Stimulated activated CD4-positive, alpha-beta T cell treated with anti-CD3 and anti-CD28 coated beads, Interleukin-12 subunit alpha, Interleukin-12 subunit beta, amount 100 ng/mL, for 4 hours (primary cell): ENCODE measurements around the gene MFSD11.
"Not testable (repeated sequence)": the region's sequence is repeated elsewhere in the genome, so short reads cannot be mapped to it uniquely, and the experiment has no call there.

ENCODE experiments used
- DNase-seq: peaks from one replicate; pipeline ENCODE4 v3.0.0-alpha.2; 2020

The MFSD11 gene

GRCh38 chr17:76808326-76808725, 70.4 kb downstream of the MFSD11 start:
- DNase-seq = no peak

DNA sequence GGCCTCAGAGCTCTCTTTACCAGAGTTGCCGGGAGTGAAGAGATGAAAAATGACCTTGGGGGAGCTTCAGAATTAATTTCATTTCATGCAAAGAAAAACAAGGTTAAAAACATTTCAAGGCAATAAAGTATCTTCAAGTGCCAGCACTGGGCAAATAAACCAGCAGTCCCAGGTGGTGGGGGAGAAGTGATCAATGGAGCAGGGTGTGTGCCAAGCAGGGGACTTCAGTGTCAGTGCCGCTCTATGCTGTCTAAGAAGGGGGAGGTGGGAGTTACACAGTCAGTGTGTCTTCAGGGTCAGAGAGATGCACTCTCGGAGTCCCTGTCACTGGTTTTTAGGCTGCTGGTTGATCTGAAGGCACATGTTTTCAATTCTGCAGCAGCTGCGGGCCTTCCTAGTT, 73.0 kb downstream of the MFSD11 start:
- no peak for DNase-seq

- no peak for DNase-seq
Measured at GRCh38 chr17:76811834-76812233, 73.9 kb downstream of the MFSD11 start.

DNA sequence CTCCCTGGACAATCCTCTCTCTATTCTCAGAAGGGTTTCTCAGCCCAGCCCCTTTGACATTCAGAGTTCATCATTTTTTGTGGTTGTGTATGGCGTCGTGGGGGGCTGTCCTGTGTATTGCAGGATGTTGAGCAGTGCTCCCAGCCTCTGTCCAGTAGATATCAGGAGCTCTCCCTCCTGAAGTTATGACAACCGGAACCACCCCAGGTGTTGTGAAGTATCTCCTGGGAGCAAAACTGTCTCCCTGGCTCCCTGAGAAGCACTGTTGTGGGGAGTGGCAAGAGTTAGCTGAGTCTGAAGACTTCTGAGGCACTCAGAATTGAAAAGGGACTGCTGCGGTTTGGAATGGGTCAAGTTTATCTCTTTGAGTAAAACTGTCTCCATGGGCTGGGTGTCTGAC, 74.3 kb downstream of the MFSD11 start:
- no peak for DNase-seq

GRCh38 chr17:76812968-76813367, 75.0 kb downstream of the MFSD11 start:
- DNase-seq = no peak

- not testable (repeated sequence) for DNase-seq
Measured at GRCh38 chr17:76815907-76816589, 78.1 kb downstream of the MFSD11 start.

- DNase-seq = peak; percentile 34
Measured at GRCh38 chr17:76816590-76817135, 78.7 kb downstream of the MFSD11 start.

- DNase-seq = no peak
Measured at GRCh38 chr17:76820039-76820438, 82.1 kb downstream of the MFSD11 start.

DNA sequence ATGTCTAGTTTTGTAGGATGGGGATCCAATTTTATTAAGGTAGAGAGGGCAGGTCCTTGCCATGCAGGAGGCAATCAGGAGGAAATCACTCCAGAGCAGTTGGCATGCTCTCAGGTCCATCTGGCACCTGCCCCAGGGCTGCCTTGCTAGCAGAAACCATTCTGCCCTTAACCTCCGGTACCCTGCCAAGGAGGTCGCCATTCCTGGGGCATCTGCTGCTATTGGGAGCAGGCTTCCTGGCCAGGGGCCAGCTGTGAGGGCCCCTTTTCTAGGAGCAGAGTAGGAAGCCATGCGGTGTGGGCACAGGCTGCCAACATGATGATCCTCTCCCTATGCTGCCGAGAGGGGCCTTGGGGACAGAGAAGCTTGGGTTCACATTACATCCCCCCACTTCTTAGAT, 82.6 kb downstream of the MFSD11 start:
- no peak for DNase-seq

DNA sequence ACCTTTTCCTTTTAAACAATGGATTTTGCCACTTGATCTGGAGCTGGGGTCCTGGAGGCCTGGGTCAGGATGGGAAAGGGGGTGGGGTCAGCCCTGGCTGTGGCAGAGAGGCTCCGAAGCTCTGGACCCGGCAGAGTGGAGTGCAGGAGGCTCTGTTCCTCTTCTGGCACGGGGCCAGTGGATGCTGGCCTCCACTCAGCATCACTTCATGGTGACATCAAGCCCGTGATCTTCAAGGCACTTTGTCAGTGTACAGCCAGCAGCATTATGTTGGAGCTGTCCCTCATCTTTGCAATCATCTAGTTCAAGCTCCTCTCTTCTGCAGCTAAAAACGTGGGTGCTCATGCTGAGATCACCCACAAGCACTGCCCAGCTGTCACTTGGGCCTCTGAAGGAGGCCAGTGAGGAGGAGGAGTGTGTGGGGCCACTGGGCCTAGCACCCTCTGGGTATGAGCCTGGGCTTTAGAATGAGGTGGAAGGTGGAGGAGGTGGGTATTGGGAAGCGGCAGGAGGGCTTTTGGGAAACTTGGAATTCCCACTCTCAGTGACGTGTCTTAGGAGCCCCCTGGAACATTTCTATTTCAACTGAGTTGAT, 84.4 kb downstream of the MFSD11 start:
- no peak for DNase-seq

GRCh38 chr17:76824093-76824492, 86.2 kb downstream of the MFSD11 start:
- no peak for DNase-seq

GRCh38 chr17:76826330-76827068, 88.6 kb downstream of the MFSD11 start:
- DNase-seq = no peak

DNA sequence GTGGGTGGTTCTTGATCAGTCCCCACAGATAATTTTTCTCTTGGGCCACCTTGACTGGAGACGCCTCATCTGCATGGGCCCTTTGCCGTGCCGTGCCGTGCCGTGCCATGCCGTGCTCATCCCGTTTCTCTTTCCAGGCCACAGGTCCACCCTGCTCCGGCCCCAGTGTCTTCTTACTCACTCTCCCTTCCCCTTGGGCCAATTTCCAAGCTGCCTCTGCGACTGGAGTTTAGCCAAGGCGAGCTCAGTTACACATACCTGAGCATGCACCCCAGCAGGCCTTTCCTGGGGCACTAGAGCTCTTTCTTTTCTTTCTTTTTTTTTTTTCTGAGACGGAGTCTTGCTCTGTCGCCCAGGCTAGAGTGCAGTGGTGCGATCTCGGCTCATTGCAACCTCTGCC, 89.8 kb downstream of the MFSD11 start:
- no peak for DNase-seq
